ENCODE results near the gene ACAA2.
A peak's percentile ranks its signal among the peaks of the same experiment; 100 is the strongest.

ACAA2 gene

DNA sequence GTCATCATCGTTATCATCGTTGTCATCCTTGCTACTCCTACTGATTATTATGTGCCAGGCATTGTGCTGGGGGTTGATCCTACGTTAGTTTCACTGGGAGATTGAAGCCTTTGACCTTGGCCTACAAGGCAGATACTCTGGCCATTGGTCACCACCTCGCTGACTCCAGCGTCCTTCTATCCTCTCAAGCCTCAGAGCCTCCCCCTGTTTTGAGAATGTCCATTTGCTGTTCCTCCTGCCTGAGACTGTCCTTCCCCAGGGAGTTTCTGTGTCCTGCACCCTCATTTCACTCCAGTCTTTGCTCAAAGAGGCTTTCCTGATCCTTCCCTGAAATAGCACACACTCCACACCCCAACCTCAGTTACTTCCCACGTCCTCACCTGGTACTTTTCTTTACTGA, 57.8 kb downstream of the ACAA2 start:
- DNase-seq (ENCODE audit: insufficient read length) = no peak
- TF ChIP-seq POLR2A (IDR thresholded peaks at IDR 0.05; ENCODE audit: low read depth, low read length) (no peak), POLR2AphosphoS5 (IDR thresholded peaks at IDR 0.05; ENCODE audit: low read depth, low read length) (no peak), TAF1 (IDR thresholded peaks at IDR 0.05; ENCODE audit: borderline replicate concordance, low read depth, low read length) (no peak)
- no peak for FAIRE-seq

- TF ChIP-seq POLR2AphosphoS5 (IDR thresholded peaks at IDR 0.05; ENCODE audit: low read depth, low read length) = no peak
- TF ChIP-seq POLR2A (IDR thresholded peaks at IDR 0.05; ENCODE audit: low read depth, low read length) = no peak
- TF ChIP-seq TAF1 (IDR thresholded peaks at IDR 0.05; ENCODE audit: borderline replicate concordance, low read depth, low read length) = no peak
- FAIRE-seq (no peak), DNase-seq (ENCODE audit: insufficient read length) (no peak)
Observed at GRCh38 chr18:49754866-49755265, 58.5 kb downstream of the ACAA2 start.

DNA sequence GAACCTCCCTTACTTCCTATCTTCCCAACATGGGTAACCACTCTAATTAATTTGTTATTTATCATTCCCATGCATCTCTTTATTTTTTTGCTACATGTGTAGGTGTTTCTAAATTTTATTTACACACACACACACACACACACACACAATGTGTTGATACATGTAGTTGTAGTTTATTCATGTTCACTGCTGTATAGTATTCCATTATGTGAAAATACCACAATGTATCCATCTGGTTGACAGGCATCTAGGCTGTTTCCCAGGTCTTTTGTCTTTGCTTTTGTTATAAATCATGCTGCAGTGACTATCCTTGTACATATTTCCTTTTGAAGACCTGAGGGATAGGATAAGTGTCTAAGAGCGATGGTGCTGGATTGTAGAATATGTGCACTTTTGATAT, 59.7 kb downstream of the ACAA2 start:
- no peak for DNase-seq (ENCODE audit: insufficient read length)
- TF ChIP-seq POLR2A (IDR thresholded peaks at IDR 0.05; ENCODE audit: low read depth, low read length) (no peak), POLR2AphosphoS5 (IDR thresholded peaks at IDR 0.05; ENCODE audit: low read depth, low read length) (no peak), TAF1 (IDR thresholded peaks at IDR 0.05; ENCODE audit: borderline replicate concordance, low read depth, low read length) (no peak)
- no peak for FAIRE-seq

DNA sequence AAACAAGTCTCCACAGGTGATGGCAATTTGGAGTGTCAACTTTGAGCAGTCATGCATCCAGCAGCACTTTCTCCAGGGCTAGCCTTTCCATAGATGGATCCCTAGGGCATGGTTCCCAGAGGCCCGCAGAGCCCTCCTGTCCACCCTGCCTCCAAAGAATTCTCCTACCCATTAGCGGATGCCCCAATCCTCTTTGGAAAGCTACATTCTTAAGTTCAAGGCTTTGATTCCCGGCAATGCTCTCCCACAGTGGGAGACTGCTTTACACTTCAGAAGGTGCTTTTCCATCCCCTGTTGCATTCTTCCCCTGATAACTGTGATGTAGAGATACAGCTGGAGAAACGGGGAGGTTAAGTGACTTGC, 61.3 kb downstream of the ACAA2 start:
- DNase-seq (ENCODE audit: insufficient read length) = no peak
- TF ChIP-seq POLR2AphosphoS5 (IDR thresholded peaks at IDR 0.05; ENCODE audit: low read depth, low read length) (no peak), TAF1 (IDR thresholded peaks at IDR 0.05; ENCODE audit: borderline replicate concordance, low read depth, low read length) (no peak), POLR2A (IDR thresholded peaks at IDR 0.05; ENCODE audit: low read depth, low read length) (no peak)

DNA sequence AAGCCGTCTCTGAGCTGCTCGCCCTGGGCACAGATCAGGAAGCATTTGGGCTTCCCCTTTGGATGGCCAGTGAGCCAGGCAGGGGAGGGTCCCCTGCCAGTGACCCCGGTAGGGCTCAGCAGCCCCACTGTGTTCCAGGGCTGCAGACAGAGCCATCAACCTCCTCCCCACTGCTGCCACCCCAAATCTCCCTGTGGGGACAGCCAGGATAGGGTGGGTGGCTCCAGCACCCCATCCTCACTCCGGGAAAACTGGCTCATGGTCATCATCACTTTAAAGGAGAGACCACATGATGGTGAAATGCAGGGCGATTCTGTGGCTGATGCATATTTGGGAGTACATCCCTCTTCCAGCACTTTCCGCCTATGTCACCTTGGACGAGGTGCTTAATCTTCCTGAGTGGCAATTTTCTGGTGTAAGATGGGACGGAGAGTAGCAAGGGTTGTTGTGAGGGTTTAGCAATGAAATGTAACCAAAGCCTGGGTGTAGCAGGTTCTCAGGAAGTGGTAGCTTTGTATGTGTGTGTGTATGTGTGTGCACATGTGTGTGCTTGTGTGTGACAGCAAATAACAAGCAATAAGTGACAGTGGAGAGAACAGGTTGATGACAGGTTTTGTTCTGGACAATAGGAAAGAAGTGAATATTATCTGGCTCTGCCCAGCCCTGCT, 61.8 kb downstream of the ACAA2 start:
- TF ChIP-seq TAF1 (IDR thresholded peaks at IDR 0.05; ENCODE audit: borderline replicate concordance, low read depth, low read length) (no peak), POLR2A (IDR thresholded peaks at IDR 0.05; ENCODE audit: low read depth, low read length) (no peak), POLR2AphosphoS5 (IDR thresholded peaks at IDR 0.05; ENCODE audit: low read depth, low read length) (no peak)
- DNase-seq (ENCODE audit: insufficient read length) (no peak), FAIRE-seq (no peak)

More for the DNA sequence above, 61.3 kb downstream of the ACAA2 start:
- no peak for FAIRE-seq

- DNase-seq (ENCODE audit: insufficient read length) (no peak), FAIRE-seq (peak; percentile 60)
- TF ChIP-seq TAF1 (IDR thresholded peaks at IDR 0.05; ENCODE audit: borderline replicate concordance, low read depth, low read length) (no peak), POLR2AphosphoS5 (IDR thresholded peaks at IDR 0.05; ENCODE audit: low read depth, low read length) (no peak), POLR2A (IDR thresholded peaks at IDR 0.05; ENCODE audit: low read depth, low read length) (no peak)
Observed at GRCh38 chr18:49749563-49749962, 63.8 kb downstream of the ACAA2 start.

DNA sequence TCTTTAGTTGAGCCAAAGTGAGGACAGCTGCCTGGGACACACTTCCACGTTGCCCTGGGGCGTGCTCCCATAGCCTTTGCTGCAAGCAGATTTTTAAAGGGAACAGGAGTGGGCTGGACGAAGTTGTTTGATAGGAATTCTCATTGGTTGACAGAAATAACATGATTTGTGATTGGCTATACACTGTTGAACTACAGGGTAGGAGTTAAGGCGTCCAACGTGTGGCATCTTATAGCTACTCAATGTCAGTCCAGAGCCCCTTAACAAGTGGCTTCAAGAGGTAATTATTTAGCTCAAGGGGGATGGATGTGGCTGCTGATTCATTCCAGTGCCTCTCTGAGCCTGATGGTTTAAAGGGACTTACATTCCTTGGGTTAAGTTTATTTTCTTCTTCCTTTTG, 65.5 kb downstream of the ACAA2 start:
- no peak for DNase-seq (ENCODE audit: insufficient read length)
- no peak for FAIRE-seq
- TF ChIP-seq POLR2AphosphoS5 (IDR thresholded peaks at IDR 0.05; ENCODE audit: low read depth, low read length) = no peak
- no peak for TF ChIP-seq POLR2A (IDR thresholded peaks at IDR 0.05; ENCODE audit: low read depth, low read length)
- TF ChIP-seq TAF1 (IDR thresholded peaks at IDR 0.05; ENCODE audit: borderline replicate concordance, low read depth, low read length) = no peak

- no peak for TF ChIP-seq POLR2A (IDR thresholded peaks at IDR 0.05; ENCODE audit: low read depth, low read length)
- DNase-seq (ENCODE audit: insufficient read length) = no peak
- FAIRE-seq = no peak
Observed at GRCh38 chr18:49745045-49746014, 68.0 kb downstream of the ACAA2 start.

- DNase-seq (ENCODE audit: insufficient read length) = no peak
- no peak for FAIRE-seq
- TF ChIP-seq POLR2AphosphoS5 (IDR thresholded peaks at IDR 0.05; ENCODE audit: low read depth, low read length) (no peak), TAF1 (IDR thresholded peaks at IDR 0.05; ENCODE audit: borderline replicate concordance, low read depth, low read length) (no peak), POLR2A (IDR thresholded peaks at IDR 0.05; ENCODE audit: low read depth, low read length) (no peak)
Observed at GRCh38 chr18:49744376-49745008, 68.8 kb downstream of the ACAA2 start.

- FAIRE-seq (no peak), DNase-seq (ENCODE audit: insufficient read length) (no peak)
- TF ChIP-seq POLR2A (IDR thresholded peaks at IDR 0.05; ENCODE audit: low read depth, low read length) (no peak), TAF1 (IDR thresholded peaks at IDR 0.05; ENCODE audit: borderline replicate concordance, low read depth, low read length) (no peak), POLR2AphosphoS5 (IDR thresholded peaks at IDR 0.05; ENCODE audit: low read depth, low read length) (no peak)
Observed at GRCh38 chr18:49743117-49743567, 70.2 kb downstream of the ACAA2 start.

- DNase-seq (ENCODE audit: insufficient read length) (no peak), FAIRE-seq (no peak)
- TF ChIP-seq POLR2AphosphoS5 (IDR thresholded peaks at IDR 0.05; ENCODE audit: low read depth, low read length) = no peak
- no peak for TF ChIP-seq POLR2A (IDR thresholded peaks at IDR 0.05; ENCODE audit: low read depth, low read length)
- no peak for TF ChIP-seq TAF1 (IDR thresholded peaks at IDR 0.05; ENCODE audit: borderline replicate concordance, low read depth, low read length)
Observed at GRCh38 chr18:49742316-49743116, 70.8 kb downstream of the ACAA2 start.

Measured in GM12892 (cell line).